ENCODE measurements around the gene MACROD2.

- TF ChIP-seq CTCF (IDR thresholded peaks at IDR 0.05) (no peak), POLR2A (IDR thresholded peaks at IDR 0.05) (no peak), EP300 (IDR thresholded peaks at IDR 0.05; ENCODE audit: low read depth) (no peak), POLR2AphosphoS5 (IDR thresholded peaks at IDR 0.05) (no peak)
These were observed 67.5 kb downstream of the MACROD2 start for GRCh38 chr20:14062786-14063185.
